Thyroid gland (tissue), 4 donors: Measurements from ENCODE around the gene TAB2.

Source experiments
- CTCF ChIP-seq, 6 experiments: fragments of 200-600 bp in 3 of 6; fragments of 450-650 bp in 3 of 6; sonication (generic) in 3 of 6; IDR thresholded peaks; one replicate each; pipeline ENCODE4 v1.5.1; 2016 to 2019; ENCODE audit warnings: antibody characterized with exemption in 6 of 6, mild to moderate bottlenecking in 2 of 6, inconsistent platforms in 1 of 6, moderate library complexity in 1 of 6
- POLR2A ChIP-seq, 2 donors: fragments of 450-650 bp; IDR thresholded peaks; one replicate each; pipeline ENCODE4 v1.6.1; 2017; ENCODE audit warnings: antibody characterized with exemption in 2 of 2, mild to moderate bottlenecking in 2 of 2, moderate library complexity in 1 of 2

- no peak for TF ChIP-seq CTCF (IDR thresholded peaks at IDR 0.05)
- TF ChIP-seq POLR2A (IDR thresholded peaks at IDR 0.05) = no peak
Measured at GRCh38 chr6:149327638-149328037, 10.1 kb downstream of the TAB2 start.
